Measurements from ENCODE around the gene PARP6. TPM values are rescaled to one million over a fixed set of nuclear protein-coding genes. Genes with fewer than 3 reads are reported as not detected.

Gene PARP6
- total RNA-seq, 1 experiment from 2014 or later = 41.9 TPM

- H3K27me3 Mint-ChIP-seq (ENCODE audit: low read depth) = peaks cover 63% of the 10 kb centered on the region
- H3K4me1 Mint-ChIP-seq = 0 out of 2 replicates have a peak, but pooled peaks cover under 1% of the 10 kb centered on the region
- POLR2A ChIA-PET = interaction anchor here (0.5 to 0.7 kb wide), 2 partner anchors 146 to 961 kb away, joined by 3 to 4 read pairs; no protein-coding TSS in a partner anchor
- no peak for TF ChIP-seq GTF2I (CRISPR knock-in tag; conservative IDR thresholded peaks at IDR 0.05)
- TF ChIP-seq, protein P1, sequence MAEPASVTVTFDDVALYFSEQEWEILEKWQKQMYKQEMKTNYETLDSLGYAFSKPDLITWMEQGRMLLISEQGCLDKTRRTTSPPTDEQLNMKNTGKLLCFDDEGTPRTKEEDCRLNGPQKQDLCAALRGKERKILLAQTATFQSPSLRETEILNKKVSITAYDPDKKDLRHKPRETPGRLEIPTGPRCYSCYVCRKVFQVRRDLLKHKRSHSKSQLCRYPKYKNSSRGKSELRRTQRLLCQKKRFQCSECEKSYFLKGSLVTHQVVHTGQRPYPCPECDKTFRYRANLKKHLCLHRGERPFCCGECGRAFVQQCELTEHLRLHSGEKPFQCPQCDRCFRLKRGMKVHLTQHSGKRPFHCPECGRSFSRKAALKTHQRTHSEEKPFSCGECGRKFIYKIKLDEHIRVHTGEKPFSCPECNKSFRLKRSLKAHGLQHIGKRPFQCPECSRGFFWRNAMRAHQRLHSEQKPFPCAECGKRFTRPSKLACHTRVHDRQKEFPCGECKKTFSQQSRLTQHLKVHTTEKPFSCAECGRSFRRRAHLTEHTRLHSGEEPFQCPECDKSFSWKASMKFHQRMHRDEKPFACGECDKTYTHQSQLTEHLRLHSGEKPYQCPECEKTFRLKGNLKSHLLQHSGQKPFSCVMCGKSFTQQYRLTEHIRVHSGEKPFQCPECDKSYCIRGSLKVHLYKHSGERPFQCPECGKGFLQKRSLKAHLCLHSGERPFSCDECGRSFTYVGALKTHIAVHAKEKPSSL (CRISPR knock-in tag; conservative IDR thresholded peaks at IDR 0.05) = no peak
- no peak for TF ChIP-seq ZNF121 (CRISPR knock-in tag; IDR thresholded peaks at IDR 0.05)
- TF ChIP-seq E2F1 (CRISPR knock-in tag; IDR thresholded peaks at IDR 0.05) = no peak
- TF ChIP-seq TEAD4 (CRISPR knock-in tag; IDR thresholded peaks at IDR 0.05) = no peak
- TF ChIP-seq, protein P2, sequence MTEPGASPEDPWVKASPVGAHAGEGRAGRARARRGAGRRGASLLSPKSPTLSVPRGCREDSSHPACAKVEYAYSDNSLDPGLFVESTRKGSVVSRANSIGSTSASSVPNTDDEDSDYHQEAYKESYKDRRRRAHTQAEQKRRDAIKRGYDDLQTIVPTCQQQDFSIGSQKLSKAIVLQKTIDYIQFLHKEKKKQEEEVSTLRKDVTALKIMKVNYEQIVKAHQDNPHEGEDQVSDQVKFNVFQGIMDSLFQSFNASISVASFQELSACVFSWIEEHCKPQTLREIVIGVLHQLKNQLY (CRISPR knock-in tag; IDR thresholded peaks at IDR 0.05) = no peak
- TF ChIP-seq FOXJ3 (CRISPR knock-in tag; IDR thresholded peaks at IDR 0.05; ENCODE audit: borderline replicate concordance) = no peak
- H3K36me3 Mint-ChIP-seq = no peaks in the 10 kb centered on the region
- DNase-seq (ENCODE audit: low spot score) = no peak
- H3K27ac Mint-ChIP-seq = no peak overlapping the region
- CTCF ChIA-PET = interaction anchor here (0.7 to 2.0 kb wide), 2 partner anchors 114 to 134 kb away, joined by 4 read pairs; no protein-coding TSS in a partner anchor
- H3K9me3 Mint-ChIP-seq = no peaks in the 10 kb centered on the region
- H3K4me3 Mint-ChIP-seq = no peak overlapping the region
- ATAC-seq = no peak
Observed at GRCh38 chr15:72313881-72314280, 41.5 kb upstream of the PARP6 start.

DNA sequence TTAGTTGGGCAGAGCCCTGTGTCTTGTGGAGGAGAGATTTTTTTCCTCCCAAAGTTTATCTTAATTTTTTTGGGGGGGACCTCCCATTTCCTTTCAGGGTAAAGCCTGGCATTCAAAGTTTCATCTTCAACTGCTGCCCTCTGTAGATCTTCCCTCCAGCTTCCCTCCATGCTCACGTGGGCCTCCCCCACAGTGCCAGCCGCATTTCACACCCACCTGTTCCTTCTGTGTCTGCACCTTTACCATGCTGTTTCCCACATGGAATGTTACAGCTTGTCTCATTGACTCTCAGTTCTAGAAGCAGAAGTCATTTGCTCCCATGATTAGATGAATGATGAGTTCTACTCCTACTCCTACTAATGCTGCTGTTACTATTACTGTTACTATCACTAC, 41.1 kb upstream of the PARP6 start:
- Mint-ChIP-seq H3K4me3 (no peak overlapping the region), H3K36me3 (no peaks in the 10 kb centered on the region), H3K27me3 (ENCODE audit: low read depth) (peaks cover 61% of the 10 kb centered on the region), H3K4me1 (no peaks in the 10 kb centered on the region), H3K9me3 (no peaks in the 10 kb centered on the region), H3K27ac (no peak overlapping the region)
- TF ChIP-seq TP53 (CRISPR knock-in tag; IDR thresholded peaks at IDR 0.05) (no peak), TCF7 (CRISPR knock-in tag; IDR thresholded peaks at IDR 0.05; ENCODE audit: low read depth) (no peak), ATF3 (CRISPR knock-in tag; conservative IDR thresholded peaks at IDR 0.05) (no peak), SMAD3 (CRISPR knock-in tag; IDR thresholded peaks at IDR 0.05; ENCODE audit: borderline replicate concordance) (no peak), E2F5 (CRISPR knock-in tag; IDR thresholded peaks at IDR 0.05) (no peak), NFATC4 (CRISPR knock-in tag; IDR thresholded peaks at IDR 0.05) (no peak), ETV6 (CRISPR knock-in tag; IDR thresholded peaks at IDR 0.05) (no peak), TEAD1 (CRISPR knock-in tag; IDR thresholded peaks at IDR 0.05) (no peak), SMAD4 (CRISPR knock-in tag; IDR thresholded peaks at IDR 0.05) (no peak), SP1 (CRISPR knock-in tag; conservative IDR thresholded peaks at IDR 0.05) (no peak), JUN (CRISPR knock-in tag; IDR thresholded peaks at IDR 0.05) (no peak), ZNF396 (CRISPR knock-in tag; IDR thresholded peaks at IDR 0.05; ENCODE audit: borderline replicate concordance) (no peak), HMGA2 (CRISPR knock-in tag; IDR thresholded peaks at IDR 0.05) (no peak), EMX1 (CRISPR knock-in tag; IDR thresholded peaks at IDR 0.05) (no peak)
- TF ChIP-seq, protein P3, sequence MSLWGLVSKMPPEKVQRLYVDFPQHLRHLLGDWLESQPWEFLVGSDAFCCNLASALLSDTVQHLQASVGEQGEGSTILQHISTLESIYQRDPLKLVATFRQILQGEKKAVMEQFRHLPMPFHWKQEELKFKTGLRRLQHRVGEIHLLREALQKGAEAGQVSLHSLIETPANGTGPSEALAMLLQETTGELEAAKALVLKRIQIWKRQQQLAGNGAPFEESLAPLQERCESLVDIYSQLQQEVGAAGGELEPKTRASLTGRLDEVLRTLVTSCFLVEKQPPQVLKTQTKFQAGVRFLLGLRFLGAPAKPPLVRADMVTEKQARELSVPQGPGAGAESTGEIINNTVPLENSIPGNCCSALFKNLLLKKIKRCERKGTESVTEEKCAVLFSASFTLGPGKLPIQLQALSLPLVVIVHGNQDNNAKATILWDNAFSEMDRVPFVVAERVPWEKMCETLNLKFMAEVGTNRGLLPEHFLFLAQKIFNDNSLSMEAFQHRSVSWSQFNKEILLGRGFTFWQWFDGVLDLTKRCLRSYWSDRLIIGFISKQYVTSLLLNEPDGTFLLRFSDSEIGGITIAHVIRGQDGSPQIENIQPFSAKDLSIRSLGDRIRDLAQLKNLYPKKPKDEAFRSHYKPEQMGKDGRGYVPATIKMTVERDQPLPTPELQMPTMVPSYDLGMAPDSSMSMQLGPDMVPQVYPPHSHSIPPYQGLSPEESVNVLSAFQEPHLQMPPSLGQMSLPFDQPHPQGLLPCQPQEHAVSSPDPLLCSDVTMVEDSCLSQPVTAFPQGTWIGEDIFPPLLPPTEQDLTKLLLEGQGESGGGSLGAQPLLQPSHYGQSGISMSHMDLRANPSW (CRISPR knock-in tag; conservative IDR thresholded peaks at IDR 0.05; ENCODE audit: low read depth) = no peak
- TF ChIP-seq, protein P2 (CRISPR knock-in tag; IDR thresholded peaks at IDR 0.05) = no peak
- DNase-seq (ENCODE audit: low spot score) = no peak
- ChIA-PET CTCF (interaction anchor here (1.0 to 2.0 kb wide), 6 partner anchors 87 to 408 kb away, joined by 3 to 6 read pairs (median 4); no protein-coding TSS in a partner anchor), POLR2A (interaction anchor here (0.5 kb wide), 1 partner anchor 961 kb away, joined by 3 read pairs; no protein-coding TSS in a partner anchor)
- no peak for ATAC-seq
